GM21526 (cell line): ENCODE measurements around the gene LEMD2.

Source experiments
- ATAC-seq: cut with Tn5 transposase; IDR thresholded peaks from one replicate; pipeline ENCODE4 v1.9.1; 2021; ENCODE audit warnings: moderate library complexity; ENCODE audit not compliant: unreplicated experiment, low FRiP score

The LEMD2 gene

DNA sequence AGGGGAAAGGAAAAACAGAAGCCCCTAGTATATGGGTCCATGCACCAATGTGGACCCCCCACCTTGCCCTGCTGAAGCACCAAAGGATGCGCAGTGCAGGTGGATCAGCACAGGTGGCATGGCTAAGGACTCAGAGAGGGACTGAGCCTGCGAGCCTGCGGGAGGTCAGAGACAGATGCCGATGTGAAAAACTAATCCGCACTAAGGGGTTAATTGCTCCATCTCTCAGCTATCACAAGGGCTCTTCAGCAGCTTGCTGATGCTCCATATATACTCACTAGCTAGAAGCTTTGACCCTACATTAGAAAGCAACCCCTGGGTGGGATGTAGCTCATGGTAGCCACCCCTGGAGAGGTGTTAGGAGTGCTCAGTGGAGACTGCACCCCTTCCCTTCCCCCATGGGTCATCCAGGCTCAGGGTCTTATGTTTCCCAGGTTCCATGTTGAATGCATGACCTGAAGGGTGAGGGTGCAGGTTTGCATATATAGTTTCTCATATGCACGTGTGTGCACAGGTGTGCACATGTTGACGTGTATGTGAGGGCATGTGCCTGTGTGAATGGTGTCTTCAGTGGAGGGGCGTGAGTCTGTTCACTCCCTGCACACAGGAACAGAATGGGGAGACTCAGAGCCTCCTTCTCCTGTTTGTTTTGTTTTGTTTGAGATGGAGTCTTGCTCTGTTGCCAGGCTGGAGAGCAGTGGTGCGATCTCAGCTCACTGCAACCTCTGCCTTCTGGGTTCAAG, 28.9 kb downstream of the LEMD2 start:
- no peak for ATAC-seq

DNA sequence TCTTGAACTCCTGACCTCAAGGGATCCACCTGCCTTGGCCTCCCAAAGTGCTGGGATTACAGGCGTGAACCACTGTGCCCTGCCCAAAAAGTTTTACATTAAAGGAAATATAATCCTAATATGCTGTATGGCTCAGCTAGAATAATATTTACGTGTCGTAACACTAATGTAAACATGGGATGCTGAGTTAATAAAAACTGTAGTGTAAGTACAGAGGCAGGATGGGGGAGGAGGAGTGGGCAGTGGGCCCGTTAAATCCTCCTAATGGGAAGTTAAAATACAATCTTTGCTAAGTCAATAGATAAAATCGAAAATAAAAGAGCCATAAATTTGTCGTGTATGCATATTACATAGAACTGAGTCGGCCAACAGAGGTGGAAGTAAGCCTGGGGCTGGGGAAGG, 30.1 kb downstream of the LEMD2 start:
- ATAC-seq, result no peak

DNA sequence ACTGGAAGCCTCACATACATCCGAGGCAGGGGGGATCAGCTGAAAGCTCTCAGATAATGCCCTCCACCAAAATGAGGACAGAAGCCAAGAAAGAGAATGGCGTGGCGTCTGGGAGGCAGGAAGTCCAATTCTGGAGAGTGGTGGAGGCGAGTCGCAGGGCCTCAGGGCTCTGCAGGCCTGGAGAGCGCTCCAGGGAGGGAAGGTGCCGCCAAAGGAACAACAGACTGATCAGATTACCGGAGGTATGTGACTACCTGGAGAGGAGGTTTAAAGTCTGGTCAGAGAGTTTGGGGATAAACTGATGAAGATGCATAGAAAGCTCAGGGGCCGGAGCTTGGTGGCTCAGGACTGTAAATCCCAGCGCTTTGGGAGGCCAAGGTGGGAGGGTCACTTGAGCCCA, 31.0 kb downstream of the LEMD2 start:
- ATAC-seq, result no peak

DNA sequence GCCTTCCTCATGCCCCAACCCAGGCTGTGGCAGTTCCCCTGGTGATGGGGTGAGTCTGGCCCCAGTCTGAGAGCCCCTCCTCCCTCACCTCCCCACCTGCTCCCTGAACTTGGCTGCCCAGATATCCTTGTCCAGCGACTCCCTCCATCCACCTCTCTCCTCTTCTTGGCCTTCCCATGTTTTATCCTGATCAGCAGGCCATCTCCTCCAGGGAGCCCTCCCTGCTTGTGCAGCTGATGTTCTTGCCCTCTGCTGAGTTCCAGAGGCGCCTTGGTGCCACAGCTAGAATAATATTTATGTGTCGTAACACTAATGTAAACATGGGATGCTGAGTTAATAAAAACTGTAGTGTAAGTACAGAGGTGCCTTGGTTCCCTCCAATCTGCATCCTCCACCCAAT, 31.8 kb downstream of the LEMD2 start:
- no peak for ATAC-seq

DNA sequence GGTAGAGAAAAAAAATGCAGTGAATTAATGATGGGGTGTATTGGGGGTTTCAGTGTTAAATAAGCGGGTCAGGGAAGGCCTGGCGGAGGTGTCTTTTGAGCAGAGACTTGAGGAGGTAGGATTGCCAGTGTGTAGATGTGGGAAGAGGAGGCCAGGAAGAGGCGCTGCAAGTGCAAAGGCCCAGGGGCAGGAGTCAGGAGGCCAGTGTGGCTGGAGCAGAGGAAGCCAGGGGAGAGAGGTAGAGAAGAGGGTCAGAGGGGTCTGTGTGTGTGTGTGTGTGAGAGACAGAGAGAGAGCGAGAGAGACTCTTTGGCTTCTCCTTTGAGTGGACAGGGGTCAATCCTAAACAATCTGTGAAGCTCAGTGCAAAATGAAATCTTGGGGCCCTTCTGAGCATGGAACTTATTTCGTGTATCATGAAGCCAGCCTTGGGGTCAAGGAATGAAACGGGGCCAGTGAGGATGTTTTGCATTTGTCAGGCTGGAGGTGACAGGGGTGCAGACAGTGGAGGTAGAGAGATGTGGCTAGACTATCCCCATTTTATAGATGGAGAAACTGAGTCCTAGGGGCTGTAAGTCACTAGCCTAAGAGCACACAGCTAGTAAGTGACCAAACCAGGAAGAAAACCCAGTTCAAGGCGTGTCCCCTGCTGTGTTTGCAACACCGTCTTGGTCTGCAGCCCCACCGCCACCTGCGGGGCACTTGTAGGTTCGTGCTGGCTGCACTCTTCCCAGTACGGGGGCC, 32.5 kb downstream of the LEMD2 start:
- ATAC-seq, result no peak

DNA sequence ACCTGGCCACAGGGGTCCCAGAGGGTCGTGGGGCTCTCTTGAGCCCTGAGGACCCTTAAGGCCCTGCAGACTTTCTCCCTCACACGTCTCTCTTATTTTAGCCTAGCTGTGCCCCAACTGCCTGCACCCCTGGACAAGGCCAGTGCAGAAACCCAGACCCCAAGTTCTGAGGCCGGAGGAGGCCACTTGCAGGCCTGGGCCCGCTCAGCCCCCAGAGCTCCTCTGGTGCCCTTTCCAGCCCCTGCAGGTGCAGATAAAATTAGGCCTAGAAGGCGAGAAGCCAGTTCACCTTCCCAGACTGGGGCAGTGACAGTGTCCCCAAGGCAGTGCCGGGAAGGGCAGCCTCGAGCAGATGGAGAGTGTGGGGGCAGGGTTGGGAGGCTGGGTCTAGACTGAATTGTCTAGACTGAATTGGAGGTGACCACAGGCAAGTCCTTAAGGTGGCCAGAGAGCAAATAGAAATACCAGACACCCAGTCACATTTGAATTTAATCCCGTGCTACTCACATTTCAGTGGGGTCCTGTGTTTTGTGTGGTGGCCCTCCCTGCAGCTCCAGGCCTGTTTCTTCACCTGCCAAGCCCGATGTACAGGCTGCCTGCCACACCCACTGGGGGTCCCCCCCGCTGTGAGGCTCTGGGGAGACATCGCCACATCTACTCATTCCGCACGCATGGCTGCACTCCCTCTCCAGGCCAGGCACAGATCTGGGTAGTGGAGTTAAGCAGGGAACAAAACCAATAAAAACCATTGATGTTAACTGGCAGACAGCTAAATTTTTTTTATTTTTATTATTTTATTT, 33.7 kb downstream of the LEMD2 start:
- no peak for ATAC-seq

DNA sequence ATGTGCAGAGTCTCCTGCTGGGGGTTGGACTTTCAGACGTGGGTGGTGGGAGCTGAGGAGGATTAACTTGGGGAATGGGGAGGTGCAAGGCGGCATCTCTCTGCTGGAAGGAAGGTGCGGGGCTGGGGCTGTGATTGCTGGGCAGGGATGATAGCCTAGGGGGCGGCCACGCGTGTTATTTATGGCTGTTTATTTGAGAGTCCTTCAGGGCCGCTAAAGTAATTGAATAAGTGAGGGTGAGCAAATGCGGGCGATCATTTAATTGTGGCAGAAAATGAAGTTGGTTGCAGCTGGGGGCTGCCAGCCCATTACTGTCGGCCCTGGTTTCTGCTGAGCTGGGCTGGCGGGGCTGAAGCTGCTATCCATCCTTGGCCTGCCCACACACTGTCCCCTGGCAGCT, 34.7 kb downstream of the LEMD2 start:
- ATAC-seq, result no peak

DNA sequence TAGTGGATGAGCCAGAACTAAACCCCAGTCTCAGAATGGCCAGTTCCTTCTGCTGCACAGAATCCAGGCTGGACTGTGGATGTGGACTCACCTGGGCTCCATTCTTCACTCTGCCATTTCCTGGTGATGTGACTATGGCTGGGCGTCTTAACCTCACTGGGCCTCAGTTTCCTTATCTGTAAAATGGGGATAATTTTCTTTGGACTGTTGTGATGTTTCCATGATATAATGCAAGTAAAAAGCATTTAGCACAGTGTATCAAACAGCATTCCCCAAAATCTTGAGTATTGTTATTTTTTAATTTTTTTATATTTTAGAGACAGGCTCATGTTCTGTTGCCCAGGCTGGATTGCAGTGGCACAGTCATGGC, 36.3 kb downstream of the LEMD2 start:
- no peak for ATAC-seq

DNA sequence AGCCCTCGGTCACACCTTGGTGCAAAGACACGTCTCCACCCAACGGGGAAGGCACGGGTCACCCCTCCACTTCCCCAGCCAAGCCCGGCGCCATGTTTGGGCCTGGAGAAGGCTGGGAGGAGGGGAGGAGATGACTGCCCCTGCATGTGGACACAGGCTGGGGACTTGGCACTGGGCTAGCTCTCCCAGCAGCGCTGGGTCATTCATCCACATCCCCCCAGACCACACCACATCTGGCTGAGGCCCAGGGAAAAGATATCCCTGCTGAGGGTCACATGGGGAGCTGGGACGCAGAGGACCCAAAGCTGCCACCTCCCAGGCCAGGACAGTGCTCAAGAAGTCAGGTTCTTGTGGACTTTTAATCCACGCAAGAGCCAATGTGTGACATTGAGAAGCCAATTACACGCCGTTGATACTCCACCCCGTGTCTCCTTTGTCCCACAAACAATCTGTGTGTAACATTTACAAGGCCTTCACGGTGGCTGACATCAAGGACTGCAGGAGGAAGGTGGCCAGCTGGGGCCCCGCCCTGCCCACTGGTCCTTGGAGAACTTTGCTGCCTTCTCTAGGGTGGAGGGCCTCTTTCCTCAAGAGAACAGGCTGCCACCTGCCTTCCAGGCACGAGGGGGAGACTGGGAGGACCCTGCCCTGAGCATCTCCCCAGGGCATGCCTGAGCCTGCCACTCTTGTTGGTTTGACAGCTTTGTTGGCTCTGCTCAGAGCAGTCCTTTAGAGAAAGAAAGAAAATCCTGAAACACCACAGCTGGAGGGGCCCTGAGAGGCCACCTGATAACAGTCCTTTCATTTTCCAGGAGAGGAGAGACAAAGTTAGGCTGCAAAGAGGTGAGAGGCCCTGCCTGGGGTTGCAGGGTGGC, 36.9 kb downstream of the LEMD2 start:
- ATAC-seq, result no peak

DNA sequence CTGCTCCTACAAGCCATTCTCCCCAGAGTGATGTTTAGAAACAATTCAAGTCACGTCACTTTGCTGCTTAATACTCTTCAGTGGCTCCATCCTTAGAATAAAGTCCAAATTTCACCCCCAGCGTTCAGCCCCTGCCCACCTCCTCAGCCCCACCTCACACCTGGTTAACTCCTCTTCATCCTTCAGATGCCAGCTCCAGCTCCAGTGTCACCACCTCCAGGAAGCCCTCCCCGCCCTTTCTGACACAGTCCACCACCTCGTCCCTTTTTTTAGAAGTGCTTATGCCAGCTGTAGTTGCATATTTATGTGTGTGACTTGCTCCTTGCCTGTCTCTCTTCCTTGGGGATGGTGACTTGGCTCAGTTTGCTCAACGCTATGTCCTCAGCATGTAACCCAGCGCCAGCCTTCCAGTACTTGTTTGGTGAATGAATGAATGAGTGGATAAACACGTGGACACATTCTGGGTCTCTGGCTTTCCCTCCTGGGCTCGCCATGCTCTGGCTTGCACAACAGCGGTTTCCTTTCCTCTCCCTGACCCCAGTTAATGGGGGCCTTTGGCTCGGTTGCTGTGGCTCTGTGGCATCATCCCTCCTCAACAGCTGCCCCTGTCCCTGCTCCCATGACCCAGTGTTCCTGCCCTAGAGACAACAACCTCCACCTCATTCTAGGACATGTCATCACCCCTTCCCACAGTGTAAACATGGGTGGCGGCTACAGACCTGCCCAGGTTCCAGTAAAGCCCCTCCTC, 38.5 kb downstream of the LEMD2 start:
- ATAC-seq, result no peak

DNA sequence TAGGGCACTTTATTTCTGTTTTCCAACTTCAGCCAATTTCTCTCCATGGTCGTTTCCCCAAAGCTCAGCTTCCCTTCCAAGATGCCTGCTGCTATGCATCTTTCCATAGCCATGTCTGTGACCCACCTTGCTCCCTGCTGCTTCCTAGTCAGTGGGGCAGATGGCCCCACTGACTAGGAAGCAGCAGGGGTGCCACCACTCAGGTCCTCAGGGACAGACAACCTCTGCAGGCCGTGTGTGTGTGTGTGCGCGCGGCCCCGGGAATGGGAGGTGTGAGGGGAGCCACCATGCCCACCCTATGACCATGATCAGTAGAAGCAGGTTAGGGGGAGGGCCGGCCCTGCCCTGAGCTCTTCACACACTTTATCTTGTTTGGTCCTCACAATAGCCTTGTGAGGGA, 39.5 kb downstream of the LEMD2 start:
- ATAC-seq, result no peak

DNA sequence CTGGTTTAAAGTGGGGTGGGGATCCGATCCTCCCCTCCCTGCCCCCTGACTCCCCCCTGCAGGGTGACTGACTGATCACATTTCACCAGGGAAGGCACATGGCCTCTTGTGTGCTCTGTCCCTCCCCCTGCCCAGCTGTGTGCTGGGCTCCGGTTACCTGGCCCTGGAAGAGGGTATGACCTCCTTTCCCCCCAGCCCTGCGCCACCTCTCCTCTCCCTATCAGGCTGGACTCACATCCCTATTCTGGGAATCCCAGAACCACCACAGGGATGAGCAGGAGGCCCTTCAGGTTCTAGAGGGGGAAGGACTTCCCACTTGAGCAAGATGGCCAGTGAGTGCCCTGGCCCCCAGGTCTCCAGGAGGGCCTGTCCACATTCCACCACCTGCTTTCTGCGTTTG, 40.1 kb downstream of the LEMD2 start:
- ATAC-seq, result no peak

DNA sequence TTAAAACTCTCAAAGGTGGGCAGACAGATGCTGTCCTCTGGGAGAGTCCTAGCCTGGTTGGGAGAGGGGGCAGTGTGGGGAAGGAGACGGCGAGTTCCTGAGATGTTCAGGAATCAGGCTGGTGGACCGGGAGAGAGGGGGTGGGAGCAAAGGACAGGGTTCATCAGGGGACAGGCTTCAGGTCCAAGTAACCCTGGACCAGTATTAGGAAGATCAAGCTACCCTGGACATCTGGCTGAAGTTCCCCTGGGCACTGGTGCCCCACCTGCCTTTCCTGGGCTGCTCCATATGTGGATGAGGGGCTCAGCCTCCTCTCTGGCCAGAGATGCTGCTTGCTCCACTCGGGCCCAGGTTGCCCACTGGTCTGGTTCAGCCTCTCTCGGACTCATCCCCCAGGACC, 41.1 kb downstream of the LEMD2 start:
- ATAC-seq, result no peak

DNA sequence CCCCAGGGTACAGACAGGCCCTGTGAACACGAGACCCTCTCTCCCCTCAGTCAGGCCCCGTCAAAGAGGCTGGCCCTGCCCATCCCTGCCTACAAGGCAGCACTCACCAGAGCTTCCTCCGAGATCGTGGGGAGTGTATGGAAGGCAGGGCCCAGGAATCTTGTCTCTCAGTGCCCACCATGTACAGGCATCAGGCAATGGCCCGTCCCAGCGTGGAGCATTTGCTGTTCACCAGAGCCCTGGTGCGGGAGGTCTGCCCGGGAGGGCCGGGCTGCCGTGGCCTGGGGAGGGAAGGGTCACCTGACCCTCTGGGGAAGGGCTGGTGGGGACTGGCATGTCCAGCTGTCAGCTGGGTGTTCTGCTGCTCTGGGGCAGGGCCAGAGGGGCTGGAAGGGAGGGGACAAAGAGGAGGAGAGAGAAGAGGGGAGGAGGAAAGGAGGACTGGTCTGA, 42.3 kb downstream of the LEMD2 start, which contains the start of gene IP6K3:
Gene IP6K3 (minus strand): TSS at position 255 of the 450 bp plus-strand sequence. CDS start 11,429 bp downstream, outside the sequence.
- no peak for ATAC-seq

DNA sequence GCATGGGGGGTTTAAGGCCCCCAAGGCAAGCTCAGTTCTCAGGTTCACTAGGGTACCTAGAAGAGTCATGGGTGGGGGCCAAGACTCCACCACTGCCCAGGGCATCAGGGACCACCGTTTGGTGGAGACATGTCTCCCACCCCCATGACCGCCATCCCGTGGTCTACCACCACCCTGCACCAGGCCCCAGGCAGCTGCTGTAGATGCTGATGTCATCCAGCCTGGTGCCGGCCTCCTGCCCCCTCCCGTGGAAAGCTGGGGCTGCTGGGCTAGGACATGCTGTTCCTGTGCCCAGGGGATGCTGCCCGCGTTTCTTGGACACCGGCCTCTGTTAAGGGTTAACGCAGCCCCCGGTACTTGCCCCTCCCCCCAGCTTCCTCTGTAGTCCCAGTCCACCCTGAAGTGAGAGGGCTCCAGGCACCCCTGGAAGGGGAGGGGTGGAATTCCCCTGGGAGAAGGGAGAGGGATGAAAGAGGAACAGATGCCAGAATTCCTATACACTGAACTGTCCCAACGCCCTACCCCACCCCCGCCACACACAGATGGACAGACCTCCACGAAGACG, 42.8 kb downstream of the LEMD2 start:
- no peak for ATAC-seq

DNA sequence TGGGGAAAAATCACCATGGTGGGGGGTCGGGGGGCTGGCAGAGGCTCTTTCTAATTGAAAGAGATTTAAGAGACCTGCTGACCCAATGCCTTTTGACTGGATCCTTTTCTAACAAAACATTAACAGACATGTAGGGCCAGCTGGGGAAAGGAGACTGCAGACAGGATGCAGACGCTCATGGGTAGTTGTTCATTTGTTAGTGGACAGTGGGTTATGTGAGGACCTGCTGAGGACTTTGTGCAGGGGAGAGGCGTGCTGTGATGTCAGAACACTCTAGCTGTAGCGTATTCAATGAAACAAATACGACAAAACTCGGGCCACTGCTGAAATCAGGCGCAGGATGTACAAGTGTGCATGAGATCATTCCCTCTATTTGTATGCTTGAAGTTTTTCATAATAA, 43.4 kb downstream of the LEMD2 start:
- no peak for ATAC-seq

DNA sequence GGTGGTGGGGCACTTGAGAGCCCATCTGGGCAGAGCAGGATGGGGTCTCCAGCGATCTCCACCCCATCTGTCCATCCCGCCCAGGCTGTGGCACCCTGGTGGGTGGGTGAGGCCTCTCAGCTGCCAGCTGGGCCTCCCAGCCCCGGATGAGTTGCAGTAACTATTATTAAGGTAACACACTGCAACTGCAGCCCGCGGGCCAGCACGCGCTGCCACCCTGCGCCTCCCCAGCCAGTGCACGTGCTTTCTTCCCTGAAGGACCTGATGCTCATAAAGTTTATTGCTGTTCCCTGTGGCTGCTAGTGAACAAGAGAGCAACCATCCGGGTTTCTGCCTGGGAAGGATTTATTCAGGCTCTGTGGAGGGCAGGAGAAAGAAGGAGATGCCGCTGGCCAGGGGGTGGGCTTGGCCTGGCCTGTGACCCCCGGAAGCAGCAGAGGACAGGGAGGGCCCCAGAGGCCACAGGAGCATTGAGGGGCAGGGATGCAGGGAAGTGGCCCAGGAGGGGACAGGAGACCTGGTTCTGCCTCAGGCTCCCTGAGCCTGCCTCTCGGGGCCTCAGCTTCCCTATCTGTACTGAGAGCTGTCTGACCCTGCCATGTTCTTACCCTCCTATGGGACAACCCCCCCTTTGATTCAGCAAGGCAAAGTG, 43.9 kb downstream of the LEMD2 start:
- no peak for ATAC-seq

DNA sequence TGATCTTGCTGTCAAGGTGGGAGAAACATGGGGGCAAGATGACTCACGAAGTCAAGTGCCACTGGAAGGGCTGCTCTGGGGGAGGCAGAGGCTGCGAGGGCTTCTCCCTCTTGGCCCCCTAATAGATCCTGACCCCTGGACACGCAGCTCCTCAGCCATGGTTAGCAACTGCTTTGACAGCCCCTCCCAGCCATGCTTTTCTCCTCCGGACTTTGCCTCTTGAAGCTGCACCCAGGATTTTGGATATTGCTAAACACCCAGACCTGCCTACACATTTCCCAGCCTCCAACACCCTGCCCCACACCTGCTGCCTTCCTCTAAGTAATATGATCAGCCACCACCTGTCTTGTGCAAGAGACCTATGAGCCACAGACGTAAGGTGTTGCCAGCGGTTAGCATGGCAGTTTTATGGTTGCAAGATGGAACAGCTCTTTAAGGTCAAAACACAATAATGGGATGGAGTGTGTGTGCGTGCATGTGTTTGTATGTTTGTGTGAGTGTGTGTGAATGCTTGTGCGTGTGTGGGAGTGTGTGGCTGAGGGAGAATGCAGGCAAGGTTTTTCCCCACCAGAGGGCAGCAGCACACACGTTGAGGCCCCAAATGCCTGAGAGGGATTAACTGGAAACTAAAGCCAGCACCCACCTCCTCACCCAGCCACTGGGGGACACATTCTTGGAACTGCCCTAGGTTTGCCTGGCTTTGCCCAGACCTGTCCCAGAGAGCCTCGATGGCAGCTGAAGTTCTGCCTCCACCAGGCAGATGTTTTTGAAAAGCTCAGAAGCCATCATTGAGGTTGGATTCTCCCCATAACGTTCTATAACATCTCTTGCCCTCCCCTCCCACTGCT, 44.7 kb downstream of the LEMD2 start:
- no peak for ATAC-seq
